NCI-H446 (cell line): ENCODE measurements around the gene NT5C1B.
A peak's percentile ranks its signal among the peaks of the same experiment; 100 is the strongest.

Experiments
- DNase-seq, 2 experiments: peaks; one replicate each; lab custom pipeline; 2025; lab: John Stamatoyannopoulos, UW

The NT5C1B gene

GRCh38 chr2:18551169-18551568 lies 38.2 kb downstream of the NT5C1B start:
- DNase-seq: no peak

GRCh38 chr2:18550433-18550832 lies 38.9 kb downstream of the NT5C1B start:
- no peak for DNase-seq

GRCh38 chr2:18549083-18549482 lies 40.3 kb downstream of the NT5C1B start:
- DNase-seq: no peak

GRCh38 chr2:18548621-18549020 lies 40.7 kb downstream of the NT5C1B start:
- DNase-seq: no peak

GRCh38 chr2:18546567-18546966 lies 42.8 kb downstream of the NT5C1B start:
- no peak for DNase-seq

GRCh38 chr2:18545384-18545783 lies 44.0 kb downstream of the NT5C1B start:
- no peak for DNase-seq

GRCh38 chr2:18544171-18544570 lies 45.2 kb downstream of the NT5C1B start:
- DNase-seq: no peak

GRCh38 chr2:18540872-18541271 lies 48.5 kb downstream of the NT5C1B start:
- no peak for DNase-seq

GRCh38 chr2:18536697-18537096 lies 52.7 kb downstream of the NT5C1B start:
- no peak for DNase-seq

GRCh38 chr2:18536100-18536499 lies 53.3 kb downstream of the NT5C1B start:
- no peak for DNase-seq

GRCh38 chr2:18531194-18531593 lies 58.2 kb downstream of the NT5C1B start:
- DNase-seq: no peak

GRCh38 chr2:18527822-18528221 lies 61.5 kb downstream of the NT5C1B start:
- DNase-seq: peak in 1 of 2 experiments; percentile 11

- no peak for DNase-seq
Observed at GRCh38 chr2:18527326-18527725, 62.0 kb downstream of the NT5C1B start.

GRCh38 chr2:18526429-18526828 lies 62.9 kb downstream of the NT5C1B start:
- DNase-seq: no peak

- DNase-seq: no peak
Observed at GRCh38 chr2:18525852-18526251, 63.5 kb downstream of the NT5C1B start.

GRCh38 chr2:18525236-18525635 lies 64.1 kb downstream of the NT5C1B start:
- DNase-seq: no peak

- DNase-seq: no peak
Observed at GRCh38 chr2:18522484-18523146, 66.8 kb downstream of the NT5C1B start.

GRCh38 chr2:18520451-18521425 lies 68.6 kb downstream of the NT5C1B start:
- peak; percentile 53 to 74 for DNase-seq

- DNase-seq: no peak
Observed at GRCh38 chr2:18519914-18520450, 69.4 kb downstream of the NT5C1B start.

GRCh38 chr2:18518116-18519111 lies 71.0 kb downstream of the NT5C1B start:
- no peak for DNase-seq

GRCh38 chr2:18517386-18517785 lies 72.0 kb downstream of the NT5C1B start:
- DNase-seq: no peak

- DNase-seq: no peak
Observed at GRCh38 chr2:18516112-18516511, 73.3 kb downstream of the NT5C1B start.
